NCI-H2196 (cell line): ENCODE data around the gene HAVCR2.
A peak's percentile ranks its signal among the peaks of the same experiment; 100 is the strongest.

Experiments
- DNase-seq: peaks from one replicate; lab custom pipeline; 2025; ENCODE audit not compliant: unreplicated experiment; lab: John Stamatoyannopoulos, UW

Gene HAVCR2

DNA sequence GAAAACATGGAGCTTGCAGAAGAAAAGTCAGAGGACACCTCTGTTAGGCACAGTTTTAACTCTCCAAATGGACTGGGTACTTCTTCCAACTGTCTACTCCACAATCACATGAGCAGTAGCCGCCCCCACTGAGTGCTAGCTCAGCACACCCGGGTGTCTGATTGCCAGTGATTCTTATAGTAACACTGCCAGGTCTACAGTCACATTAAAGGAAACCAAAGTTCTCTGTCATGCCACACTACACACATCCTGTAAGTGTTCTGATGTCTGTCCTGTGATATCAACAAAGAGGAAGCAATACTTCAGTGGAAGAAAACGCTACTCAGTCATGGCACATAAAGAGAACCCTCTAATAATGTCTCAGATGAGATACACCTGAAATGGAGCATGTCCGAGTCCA, at the start of gene HAVCR2:
HAVCR2 (minus strand) TSS at position 69 of the 400 bp plus-strand sequence; CDS start at position 8, 61 bp downstream.
- no peak for DNase-seq

DNA sequence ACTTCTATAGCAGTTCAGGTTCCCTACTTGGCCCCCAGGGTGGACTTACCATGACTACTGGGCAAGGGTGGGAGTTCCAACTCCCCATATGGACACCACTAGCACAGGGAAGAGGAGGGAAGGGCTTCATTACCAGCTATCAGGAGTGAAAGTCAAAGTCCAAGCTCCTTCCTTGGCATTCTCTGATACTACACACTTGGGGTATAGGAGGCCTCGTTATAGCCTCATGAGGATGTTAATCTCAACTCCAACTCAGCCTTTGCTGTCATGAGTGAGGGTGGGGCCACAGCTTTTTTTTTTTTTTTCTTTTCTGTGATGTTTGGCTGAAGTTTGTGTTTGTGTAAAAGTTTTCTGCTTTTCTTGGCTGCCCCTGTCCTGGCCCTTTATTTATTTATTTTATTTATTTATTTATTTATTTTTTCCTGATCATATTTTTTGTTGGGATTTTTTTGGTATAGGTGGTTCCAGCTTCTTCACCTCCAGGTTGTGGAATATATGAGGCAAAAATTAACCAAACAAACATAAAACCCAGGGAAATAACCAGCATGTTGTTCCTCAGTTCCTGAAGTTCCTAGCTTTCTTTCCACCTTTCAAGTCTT, 48.5 kb upstream of the HAVCR2 start:
- no peak for DNase-seq

DNA sequence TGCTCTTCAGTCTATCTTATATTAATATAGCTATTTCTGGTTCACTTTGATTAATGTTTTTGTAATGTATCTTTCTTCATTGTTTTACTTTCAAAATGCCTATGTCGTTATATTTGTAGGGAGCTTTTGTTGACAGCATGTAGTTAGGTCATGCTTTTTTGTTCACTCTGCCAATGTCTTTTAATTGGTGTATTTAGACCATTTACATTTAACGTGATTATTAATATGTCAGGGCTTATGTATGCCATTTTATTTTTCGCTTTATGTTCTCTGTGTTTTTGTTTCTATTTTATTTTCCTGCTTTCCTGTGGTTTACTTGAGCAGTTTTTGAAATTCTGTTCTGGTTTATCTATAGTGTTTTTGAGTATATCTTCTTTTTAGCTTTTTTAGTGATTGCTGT, 46.5 kb upstream of the HAVCR2 start:
- DNase-seq = no peak

DNA sequence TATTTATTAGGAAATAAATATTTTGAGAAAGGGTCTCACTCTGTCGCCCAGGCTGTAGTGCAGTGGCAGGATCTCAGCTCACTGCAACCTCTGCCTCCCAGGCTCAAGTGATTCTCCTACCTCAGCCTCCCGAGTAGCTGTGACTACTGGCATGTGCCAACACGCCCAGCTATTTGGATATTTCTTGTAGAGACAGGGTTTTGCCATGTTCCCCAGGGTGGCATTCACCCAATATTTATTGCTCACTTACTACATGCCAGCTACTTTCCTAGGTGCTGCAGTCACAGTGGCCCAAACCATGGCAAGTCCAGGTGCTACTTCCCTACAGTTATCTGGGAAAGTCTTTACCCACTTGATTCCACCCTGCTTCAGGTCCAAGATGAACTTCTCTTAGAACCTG, 42.2 kb upstream of the HAVCR2 start:
- no peak for DNase-seq

GRCh38 chr5:157148734-157149615, 40.1 kb upstream of the HAVCR2 start:
- peak; percentile 69 for DNase-seq

GRCh38 chr5:157143127-157143971, 34.5 kb upstream of the HAVCR2 start:
- DNase-seq = no peak

GRCh38 chr5:157142317-157143126, 33.7 kb upstream of the HAVCR2 start, which contains the start of gene MED7:
TSS of gene MED7 (minus strand) at chr5:157142865. CDS start at chr5:157139431, 3,434 bp downstream.
- DNase-seq = peak; percentile 95

DNA sequence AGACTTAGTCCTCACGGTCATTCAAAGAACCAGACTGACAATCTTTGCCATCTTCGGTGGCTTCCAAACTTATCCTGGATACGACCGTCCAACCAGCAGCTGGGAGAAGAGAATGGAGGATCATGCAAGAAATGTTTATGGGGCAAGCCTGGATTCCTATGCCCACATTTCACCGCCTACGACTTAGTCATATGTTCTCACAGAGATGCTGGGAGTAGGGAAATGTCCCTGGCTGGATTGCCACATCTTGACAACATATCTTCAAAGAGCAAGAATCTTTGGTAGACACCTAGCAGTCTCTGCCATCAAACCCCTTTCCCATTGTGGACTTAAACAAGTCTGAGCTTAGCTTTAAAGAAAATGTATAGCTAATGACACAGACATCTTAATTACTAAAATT, 28.8 kb upstream of the HAVCR2 start:
- no peak for DNase-seq

DNA sequence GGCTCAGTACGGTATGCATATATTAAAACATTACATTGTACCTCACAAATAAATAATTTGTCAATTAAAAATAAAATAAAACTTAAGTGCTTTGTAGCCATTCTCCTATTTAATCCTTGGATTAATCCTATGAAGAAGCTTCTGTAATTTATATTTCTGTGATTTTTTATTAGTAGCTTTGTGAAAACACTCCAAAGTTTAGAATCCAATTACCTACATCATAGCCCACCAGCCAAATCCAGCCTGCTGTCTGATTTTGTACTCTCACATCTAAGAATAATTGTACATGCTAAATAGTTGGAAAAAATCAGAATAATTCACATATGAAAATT, 23.4 kb upstream of the HAVCR2 start:
- no peak for DNase-seq

DNA sequence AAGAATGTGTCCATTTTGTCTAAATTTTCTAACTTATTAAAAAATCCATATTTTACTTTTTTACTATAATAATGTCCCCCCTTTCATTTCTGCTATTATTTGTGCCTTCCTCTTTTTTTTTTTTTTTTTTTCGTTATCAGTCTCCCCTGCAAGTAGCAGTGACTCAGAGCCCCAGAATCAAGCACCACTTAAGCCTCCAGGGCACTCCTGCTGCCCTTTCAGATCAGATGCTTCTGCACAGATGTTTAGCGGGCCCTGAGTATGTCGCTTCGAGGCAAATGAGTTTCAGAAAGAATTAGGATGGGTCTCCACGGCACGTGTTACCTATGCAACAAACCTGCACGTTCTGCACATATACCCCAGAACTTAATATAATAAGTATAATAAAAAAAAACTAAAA, 22.1 kb upstream of the HAVCR2 start:
- DNase-seq = no peak

DNA sequence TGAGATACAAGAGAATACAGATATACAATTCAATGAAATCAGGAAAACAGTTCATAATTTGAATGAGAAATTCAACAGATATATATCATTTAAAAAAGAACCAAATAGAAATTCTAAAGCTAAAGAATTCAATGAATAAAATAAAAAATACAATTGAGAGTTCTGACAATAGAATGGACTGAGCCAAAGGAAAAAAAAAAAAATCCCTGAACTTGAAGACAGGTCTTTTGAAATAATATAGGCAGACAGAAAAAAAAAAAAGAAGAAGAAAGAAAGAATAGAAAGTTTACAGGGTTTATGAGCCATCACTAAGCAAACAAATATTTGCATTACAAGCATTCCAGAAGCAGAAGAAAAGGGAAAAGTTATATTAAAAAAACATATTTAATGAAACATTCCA, 12.9 kb upstream of the HAVCR2 start:
- DNase-seq = no peak

- no peak for DNase-seq
These were observed 11.3 kb upstream of the HAVCR2 start for GRCh38 chr5:157120102-157120501.

DNA sequence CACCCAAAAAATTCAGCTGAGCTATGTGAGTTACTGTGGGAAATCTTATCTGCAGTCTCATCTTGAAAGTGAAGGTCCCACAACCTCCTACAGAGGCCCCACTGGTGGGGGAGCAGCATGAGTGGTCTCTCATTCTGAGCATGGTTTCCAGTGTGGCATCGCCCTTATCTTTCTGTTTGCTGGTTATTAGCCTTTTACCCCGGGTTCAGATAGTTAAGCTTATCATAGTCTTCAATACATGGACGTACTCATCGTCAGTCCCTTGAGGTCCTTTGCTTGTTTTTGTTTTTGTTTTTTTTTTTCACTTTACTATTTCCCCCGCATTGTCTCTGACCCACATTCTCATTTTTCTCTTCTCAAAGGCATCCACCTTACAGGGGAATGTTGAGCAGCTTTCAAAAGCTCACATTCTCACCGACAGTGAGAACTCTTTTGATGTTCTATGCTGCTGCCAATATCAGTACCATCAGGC, 7.7 kb upstream of the HAVCR2 start:
- DNase-seq = no peak

GRCh38 chr5:157115502-157115901, 6.7 kb upstream of the HAVCR2 start:
- no peak for DNase-seq

- no peak for DNase-seq
These were observed 6.2 kb upstream of the HAVCR2 start for GRCh38 chr5:157115012-157115411.

- no peak for DNase-seq
These were observed 4.2 kb upstream of the HAVCR2 start for GRCh38 chr5:157113002-157113401.

DNA sequence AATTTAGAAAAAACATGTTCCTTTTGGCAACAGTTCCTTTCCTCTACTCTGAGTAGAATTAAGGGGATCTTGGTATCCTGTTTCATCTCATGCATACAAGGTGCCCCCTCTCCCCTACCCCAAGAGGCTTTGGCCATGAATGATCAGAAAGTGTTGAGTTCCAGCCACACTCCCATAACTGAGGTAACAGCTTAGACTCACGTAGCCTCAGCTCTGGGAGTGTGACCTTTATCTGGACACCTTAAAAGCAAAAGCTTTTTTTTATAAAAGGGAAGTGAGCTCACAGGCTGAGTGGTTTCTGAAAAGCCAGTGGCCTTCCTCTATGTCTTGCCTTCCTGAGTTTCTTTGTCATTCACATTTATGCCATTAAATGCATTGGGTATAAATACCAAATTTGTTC, 900 bp upstream of the HAVCR2 start:
- no peak for DNase-seq

- DNase-seq = no peak
These were observed 1.3 kb downstream of the HAVCR2 start for GRCh38 chr5:157107508-157107907.

DNA sequence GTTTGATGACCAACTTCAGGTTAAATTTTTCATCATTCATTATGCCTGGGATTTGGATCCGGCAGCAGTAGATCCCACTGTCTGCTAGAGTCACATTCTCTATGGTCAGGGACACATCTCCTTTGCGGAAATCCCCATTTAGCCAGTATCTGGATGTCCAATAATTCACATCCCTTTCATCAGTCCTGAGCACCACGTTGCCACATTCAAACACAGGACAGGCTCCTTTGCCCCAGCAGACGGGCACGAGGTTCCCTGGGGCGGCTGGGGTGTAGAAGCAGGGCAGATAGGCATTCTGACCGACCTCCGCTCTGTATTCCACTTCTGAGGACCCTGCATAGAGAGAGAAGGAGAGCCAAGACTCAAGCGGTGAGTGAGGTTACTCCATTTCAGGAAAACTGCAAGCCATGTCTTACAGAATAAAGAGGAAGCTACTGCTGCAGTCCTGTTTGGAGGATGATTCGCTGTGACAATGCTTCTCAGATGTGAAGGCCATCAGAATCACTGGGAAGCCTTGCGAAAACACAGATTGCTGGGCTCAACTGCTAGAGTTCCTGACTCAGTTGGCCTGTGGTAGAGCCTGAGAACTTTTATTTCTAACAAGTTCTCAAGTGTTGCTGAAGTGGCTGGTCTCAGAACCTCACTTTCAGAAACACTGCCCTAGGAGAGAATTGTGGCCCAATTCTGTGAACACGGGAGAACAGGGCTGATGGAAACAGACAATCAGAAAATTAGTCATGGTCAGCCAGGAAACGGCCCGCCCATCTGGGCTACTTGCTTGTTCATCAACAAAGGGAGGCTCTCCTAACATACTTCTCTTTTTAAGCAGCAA, 2.0 kb downstream of the HAVCR2 start:
- DNase-seq = no peak

DNA sequence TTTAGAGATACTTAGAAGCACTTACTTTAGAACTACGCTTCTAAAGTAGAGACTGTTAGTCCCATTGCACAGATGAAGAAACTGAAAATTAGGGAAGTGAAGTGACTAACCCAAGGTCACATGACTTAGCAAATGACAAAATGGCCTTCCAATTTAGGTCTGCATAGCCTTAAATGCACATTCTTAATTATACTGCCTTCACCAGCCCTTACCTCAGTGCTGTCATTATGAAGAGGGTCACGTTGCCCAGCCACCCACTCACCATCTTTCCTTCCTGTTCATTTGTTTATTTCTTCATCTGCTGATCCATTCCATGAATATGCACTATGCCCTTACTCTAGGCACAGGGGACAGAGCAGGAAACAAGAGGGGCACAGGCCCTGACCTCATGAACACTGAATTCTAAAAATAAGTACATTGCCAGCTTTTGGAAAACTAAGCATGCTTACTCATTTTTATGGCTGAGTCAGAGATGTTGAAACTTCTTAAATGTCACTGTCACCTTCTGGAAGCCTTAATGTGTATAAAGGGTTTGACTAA, 8.6 kb downstream of the HAVCR2 start:
- no peak for DNase-seq
